Gastroesophageal sphincter (tissue), 4 donors: Measurements from ENCODE around the gene CHEK2. TPM values are rescaled to one million over a fixed set of nuclear protein-coding genes. Genes with fewer than 3 reads are reported as not detected.

Source experiments
- ATAC-seq: fragments of 150-250 bp; one replicate; pipeline ENCODE4 v1.9.1; 2016; ENCODE audit warnings: mild to moderate bottlenecking, moderate library complexity
- H3K27ac ChIP-seq, 4 donors: fragments of 200-600 bp; sonication (generic) in 3 of 4; 1 replicate in 3 of 4; 2 replicates in 1 of 4; pipeline ENCODE4 v1.5.1; 2016 to 2019
- H3K27me3 ChIP-seq: fragments of 200-600 bp; sonication (generic); one replicate; pipeline ENCODE4 v1.5.1; 2019
- H3K36me3 ChIP-seq, 2 donors: fragments of 200-600 bp; sonication (generic); one replicate each; pipeline ENCODE4 v1.5.1; 2019; ENCODE audit warnings: control low read depth in 1 of 2
- H3K4me1 ChIP-seq, 3 donors: fragments of 200-600 bp; sonication (generic); 1 replicate in 2 of 3; 2 replicates in 1 of 3; pipeline ENCODE4 v1.5.1; 2016 to 2019; ENCODE audit warnings: control low read depth in 2 of 3
- H3K4me3 ChIP-seq, 2 donors: fragments of 200-600 bp; sonication (generic); one replicate each; pipeline ENCODE4 v1.5.1; 2019; ENCODE audit warnings: mild to moderate bottlenecking in 1 of 2, moderate library complexity in 1 of 2
- H3K9me3 ChIP-seq, 3 donors: fragments of 200-600 bp; sonication (generic); one replicate each; pipeline ENCODE4 v1.5.1; 2017 to 2019; ENCODE audit warnings: control low read depth in 2 of 3
- CTCF ChIP-seq, 4 experiments: fragments of 200-600 bp in 2 of 4; fragments of 450-650 bp in 2 of 4; sonication (generic) in 1 of 4; IDR thresholded peaks; one replicate each; pipeline ENCODE4 v1.5.1; 2017 to 2019; ENCODE audit warnings: antibody characterized with exemption in 4 of 4, mild to moderate bottlenecking in 2 of 4, moderate library complexity in 2 of 4
- EP300 ChIP-seq: sonication (generic); formaldehyde crosslinking; IDR thresholded peaks from one replicate; pipeline ENCODE4 v1.6.1; 2017; ENCODE audit warnings: antibody characterized with exemption, mild to moderate bottlenecking
- POLR2A ChIP-seq, 2 donors: fragments of 450-650 bp; IDR thresholded peaks; one replicate each; pipeline ENCODE4 v1.6.1; 2017; ENCODE audit warnings: antibody characterized with exemption in 2 of 2, mild to moderate bottlenecking in 2 of 2, moderate library complexity in 1 of 2
- POLR2AphosphoS5 ChIP-seq: sonication (generic); formaldehyde crosslinking; IDR thresholded peaks from one replicate; pipeline ENCODE4 v1.6.1; 2017; ENCODE audit warnings: antibody characterized with exemption
- WGBS, 2 donors: methylation state at CpG; one replicate each; pipeline ENCODE4 v1.1.5; 2018; ENCODE audit warnings: low coverage in 1 of 2; 5-methylcytosine and 5-hydroxymethylcytosine counted together
- total RNA-seq, 4 donors: library from RNA; depleted of rRNA; stranded (reverse); fragments of >200 nt; gene quantifications; one replicate each; pipeline ENCODE4 v1.1.0, GENCODE V29; 2016

Gene CHEK2
- total RNA-seq, 4 donors from 2014 or later, result 3.4 to 11.7 (median 4.8) TPM

- peaks cover 0 to 57% (median under 1%) of the 10 kb centered on the region in 3 donors for H3K4me1 ChIP-seq
- no peaks in the 10 kb centered on the region for H3K9me3 ChIP-seq
- H3K4me3 ChIP-seq, result no peak overlapping the region
- no peak overlapping the region for H3K27ac ChIP-seq
- TF ChIP-seq CTCF (IDR thresholded peaks at IDR 0.05) (no peak), EP300 (no peak), POLR2A (IDR thresholded peaks at IDR 0.05) (no peak), POLR2AphosphoS5 (no peak)
- H3K36me3 ChIP-seq, result peaks cover 8 to 77% of the 10 kb centered on the region in 2 donors
- no peaks in the 10 kb centered on the region for H3K27me3 ChIP-seq
- no peak for ATAC-seq
- 83 to 100% methylated on average over 1 of the region's 1 CpG for WGBS, 2 donors
Observed at GRCh38 chr22:28780296-28780695, 38.7 kb upstream of the CHEK2 start.

GRCh38 chr22:28779833-28780232, 38.2 kb upstream of the CHEK2 start:
- no peak for ATAC-seq
- Histone ChIP-seq H3K27ac (no peak overlapping the region), H3K36me3 (peaks cover 8 to 77% of the 10 kb centered on the region in 2 donors)

GRCh38 chr22:28774378-28774777, 32.8 kb upstream of the CHEK2 start:
- no peak for ATAC-seq
- TF ChIP-seq POLR2A (IDR thresholded peaks at IDR 0.05) (no peak), POLR2AphosphoS5 (no peak), CTCF (IDR thresholded peaks at IDR 0.05) (no peak), EP300 (no peak)
- peaks cover 0 to 37% of the 10 kb centered on the region in 2 donors for H3K36me3 ChIP-seq
- no peaks in the 10 kb centered on the region for H3K27me3 ChIP-seq
- H3K27ac ChIP-seq, result peak overlapping the region in 1 of 4 donors; percentile 99
- no peaks in the 10 kb centered on the region for H3K9me3 ChIP-seq
- H3K4me3 ChIP-seq, result peak overlapping the region in 1 of 2 donors; percentile 95
- 57% methylated on average over 1 of the region's 1 CpG; no CpG with 5 or more reads in 1 of the 2 donors for WGBS, 2 donors
- H3K4me1 ChIP-seq, result peaks cover 0 to 49% (median 10%) of the 10 kb centered on the region in 3 donors

More at GRCh38 chr22:28779833-28780232, 38.2 kb upstream of the CHEK2 start:
- TF ChIP-seq EP300 (no peak), POLR2A (IDR thresholded peaks at IDR 0.05) (no peak), CTCF (IDR thresholded peaks at IDR 0.05) (no peak)
- Histone ChIP-seq H3K4me1 (peaks cover 0 to 62% (median 5%) of the 10 kb centered on the region in 3 donors), H3K27me3 (no peaks in the 10 kb centered on the region), H3K9me3 (no peaks in the 10 kb centered on the region), H3K4me3 (no peak overlapping the region)
- WGBS, 2 donors, result 61 to 80% methylated on average over 4 to 5 of the region's 5 CpGs

DNA sequence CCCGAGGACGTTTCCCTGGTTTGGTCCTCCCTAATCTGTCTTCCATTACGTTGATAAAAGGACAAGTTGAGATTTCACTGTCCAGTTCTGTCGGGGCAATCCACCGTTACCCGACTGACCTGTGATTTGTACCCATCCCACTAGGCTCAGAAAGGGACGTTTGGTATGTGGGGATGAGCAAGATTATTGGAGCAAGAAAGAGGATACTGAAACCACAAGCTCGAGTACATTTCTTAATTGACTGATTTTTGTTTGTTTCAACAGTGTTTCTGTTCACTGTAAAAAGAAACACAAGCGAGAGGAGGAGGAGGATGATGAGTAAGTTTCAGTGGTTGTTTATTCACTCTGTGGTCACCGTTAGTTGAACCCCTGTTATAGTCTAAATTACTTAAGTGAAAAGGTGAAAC, 31.8 kb upstream of the CHEK2 start:
- WGBS, 2 donors, result 1 to 2% methylated on average over 10 of the region's 10 CpGs
- Histone ChIP-seq H3K4me1 (peaks cover 0 to 40% (median 10%) of the 10 kb centered on the region in 3 donors), H3K27me3 (no peaks in the 10 kb centered on the region), H3K4me3 (peak overlapping the region; percentile 56 to 95), H3K27ac (peak overlapping the region; percentile 80 to 100 (median 98)), H3K9me3 (no peaks in the 10 kb centered on the region), H3K36me3 (peaks cover 0 to 37% of the 10 kb centered on the region in 2 donors)
- no peak for ATAC-seq
- no peak for TF ChIP-seq EP300
- TF ChIP-seq POLR2A (IDR thresholded peaks at IDR 0.05), result no peak
- TF ChIP-seq POLR2AphosphoS5, result no peak
- no peak for TF ChIP-seq CTCF (IDR thresholded peaks at IDR 0.05)

DNA sequence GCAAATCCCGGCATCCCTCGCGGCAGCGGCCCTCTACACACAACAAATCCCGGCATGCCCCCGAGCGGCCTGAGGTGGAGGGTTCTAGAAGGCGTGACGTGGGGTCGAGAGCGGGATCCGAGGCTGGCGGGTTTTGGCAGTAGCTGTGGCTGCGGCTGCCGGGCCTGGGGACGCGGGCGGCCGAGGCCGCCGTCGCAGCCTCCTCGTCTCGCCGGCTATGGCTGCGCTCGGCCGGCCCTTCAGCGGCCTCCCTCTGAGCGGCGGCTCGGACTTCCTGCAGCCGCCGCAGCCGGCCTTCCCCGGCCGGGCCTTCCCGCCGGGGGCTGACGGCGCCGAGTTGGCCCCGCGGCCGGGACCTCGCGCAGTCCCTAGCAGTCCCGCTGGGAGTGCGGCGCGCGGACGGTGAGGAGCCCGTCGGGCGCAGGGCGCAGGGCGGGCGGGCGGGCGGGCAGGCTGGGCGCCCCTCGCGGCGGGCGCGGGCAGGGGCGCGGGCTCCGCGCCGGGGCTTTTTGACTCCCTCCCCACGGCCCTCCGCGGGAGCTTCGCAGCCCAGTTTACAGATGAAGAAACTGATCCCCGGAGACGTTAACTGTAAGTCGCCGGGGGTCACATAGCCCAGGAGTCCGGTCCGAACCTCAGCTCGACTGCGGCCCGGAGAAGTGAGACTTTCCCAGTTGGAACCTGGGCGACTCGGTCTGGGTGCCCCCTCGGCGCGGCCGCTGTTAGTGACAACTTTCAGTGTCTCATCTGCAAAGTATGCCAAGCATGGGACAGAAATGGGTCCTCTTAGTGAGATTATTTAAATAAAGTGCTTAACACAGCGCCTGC, 31.2 kb upstream of the CHEK2 start, which contains the start of gene CCDC117:
Gene CCDC117 (plus strand): TSS at position 63 of the 828 bp plus-strand sequence. CDS start 155 bp downstream, at position 218.
- WGBS, 2 donors, result 0% methylated on average over 1 of the region's 92 CpGs
- peaks cover 0 to 33% of the 10 kb centered on the region in 2 donors for H3K36me3 ChIP-seq
- H3K27ac ChIP-seq, result peak within 1 kb of the TSS; percentile 80 to 100 (median 98)
- H3K9me3 ChIP-seq, result no peaks in the 10 kb centered on the region
- TF ChIP-seq CTCF (IDR thresholded peaks at IDR 0.05), result peak in 3 of 4 experiments; percentile 26 to 42 (median 36)
- no peak for TF ChIP-seq EP300
- TF ChIP-seq POLR2AphosphoS5, result peak; percentile 83
- peak; percentile 72 to 79 for TF ChIP-seq POLR2A (IDR thresholded peaks at IDR 0.05)
- H3K4me3 ChIP-seq, result peak within 1 kb of the TSS; percentile 56 to 95
- peak; percentile 97 for ATAC-seq
- peaks cover 0 to 39% (median 10%) of the 10 kb centered on the region in 3 donors for H3K4me1 ChIP-seq
- no peaks in the 10 kb centered on the region for H3K27me3 ChIP-seq
